Fibroblast of skin of right quadriceps (primary cell): ENCODE results near the gene GALNT17.

Source experiments
- DNase-seq: peaks from one replicate; pipeline ENCODE4 v3.0.0-alpha.2; 2013

The GALNT17 gene

DNA sequence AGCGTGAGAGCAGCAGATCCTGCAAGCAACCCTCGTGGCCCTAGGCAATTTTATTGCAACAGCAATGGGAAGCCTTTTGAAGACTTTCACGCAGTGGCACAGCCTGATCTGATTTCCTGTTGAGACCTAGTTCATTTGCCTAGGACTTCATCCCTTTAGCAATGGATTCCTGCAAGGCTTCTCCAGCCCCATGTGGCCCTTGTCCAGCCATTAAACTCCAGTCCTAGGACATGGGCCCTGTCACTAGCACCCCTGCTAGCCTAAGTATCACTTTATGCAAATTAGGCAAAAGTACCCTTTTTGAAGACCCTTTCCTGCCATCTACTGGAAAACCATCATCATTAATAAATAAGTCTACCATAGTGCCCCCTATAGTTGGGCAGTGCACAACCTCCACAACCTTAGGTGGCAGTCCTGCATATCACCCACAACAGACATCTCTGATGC is 379.4 kb downstream of the GALNT17 start:
- DNase-seq = no peak

DNA sequence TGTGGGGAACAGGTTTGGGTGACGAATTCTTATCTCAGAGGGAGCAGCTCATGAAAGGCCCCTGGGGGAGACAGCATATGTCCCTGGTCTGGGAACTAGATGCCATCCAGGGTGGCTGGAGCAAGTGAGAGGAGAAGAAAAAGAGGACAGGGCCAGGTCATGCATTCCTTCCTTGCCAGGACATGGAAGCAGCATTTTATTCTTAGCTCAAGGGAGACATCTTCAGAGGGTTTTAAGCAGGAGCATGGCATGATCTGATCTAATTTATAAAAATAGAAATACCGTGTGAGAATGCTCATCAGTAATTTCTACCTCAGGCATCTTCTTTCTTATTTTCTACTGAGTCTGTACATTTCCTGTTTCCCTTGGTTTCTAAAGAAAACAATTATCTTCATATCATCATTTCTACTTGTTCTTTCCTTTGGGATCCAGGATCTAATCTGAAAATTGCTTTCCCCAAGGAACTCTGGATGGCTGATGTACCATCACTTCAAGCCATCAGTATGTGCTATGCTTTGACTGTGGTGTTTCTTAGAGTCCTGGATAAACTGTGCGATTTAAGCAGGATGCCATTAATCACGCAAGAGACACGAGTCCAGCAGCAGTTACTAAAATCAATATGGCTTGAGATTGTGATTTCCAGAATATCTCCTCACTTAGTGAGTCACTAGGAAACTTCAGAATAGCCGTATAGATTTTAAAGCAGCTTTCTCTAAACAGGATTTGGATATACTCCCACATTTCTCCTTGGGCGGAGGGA is 386.2 kb downstream of the GALNT17 start:
- DNase-seq = no peak

DNA sequence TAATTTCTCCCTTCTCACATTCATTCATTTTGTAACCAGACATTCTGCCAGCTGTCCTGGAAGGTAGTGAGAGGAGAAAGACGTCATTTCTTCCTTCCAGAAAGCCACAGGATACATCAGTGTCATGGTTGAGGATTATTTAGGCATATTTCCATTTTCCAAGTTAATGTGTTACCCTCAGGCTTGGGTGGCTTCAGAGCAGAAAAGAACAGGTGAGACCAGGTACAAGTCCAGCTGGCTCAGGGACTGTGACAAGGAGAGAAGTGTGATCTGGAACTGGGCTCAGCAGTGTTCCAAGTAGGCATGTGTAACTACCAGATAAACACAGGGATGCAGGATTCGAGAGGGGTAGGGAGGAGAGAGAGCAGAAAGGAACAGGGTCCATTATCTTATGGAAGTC is 386.9 kb downstream of the GALNT17 start:
- DNase-seq = no peak

DNA sequence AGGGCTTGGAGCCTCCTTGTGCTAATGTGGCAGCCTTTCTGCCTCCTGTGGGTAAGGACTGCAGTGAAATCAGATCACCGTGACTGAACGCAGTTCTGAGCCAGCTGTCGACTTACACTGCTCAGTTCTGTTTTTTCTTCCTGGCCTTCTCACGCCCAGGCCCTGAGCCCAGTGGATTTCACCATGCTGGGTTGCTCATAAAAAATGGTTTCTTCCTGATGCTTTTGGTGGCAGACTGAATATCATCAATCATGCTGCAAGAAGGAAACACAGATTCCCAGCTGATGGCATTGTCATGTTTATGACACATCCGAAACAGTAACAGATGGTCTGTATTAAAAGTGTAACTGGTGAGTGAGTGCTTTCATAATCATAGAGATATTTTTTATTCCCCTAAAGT is 389.6 kb downstream of the GALNT17 start:
- DNase-seq = peak; percentile 83

DNA sequence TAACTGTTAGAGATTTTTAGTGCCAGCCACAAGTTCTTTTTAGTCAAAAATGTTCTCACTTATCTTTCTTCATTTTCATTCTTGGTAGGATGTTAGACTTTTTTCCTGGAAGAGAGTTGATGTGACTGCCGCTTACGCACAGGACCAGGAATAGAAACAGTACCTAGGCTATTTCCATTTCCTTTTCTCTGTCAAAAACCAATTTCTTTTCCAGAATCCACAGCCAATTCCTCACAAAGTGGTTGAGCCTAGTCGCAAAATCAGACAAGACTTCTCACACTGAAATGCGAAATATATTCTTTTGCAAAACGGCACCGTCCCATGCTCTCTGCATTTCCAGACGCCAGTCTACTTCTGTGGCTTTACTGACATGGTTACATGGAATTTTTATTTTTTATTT is 394.2 kb downstream of the GALNT17 start:
- DNase-seq = no peak

DNA sequence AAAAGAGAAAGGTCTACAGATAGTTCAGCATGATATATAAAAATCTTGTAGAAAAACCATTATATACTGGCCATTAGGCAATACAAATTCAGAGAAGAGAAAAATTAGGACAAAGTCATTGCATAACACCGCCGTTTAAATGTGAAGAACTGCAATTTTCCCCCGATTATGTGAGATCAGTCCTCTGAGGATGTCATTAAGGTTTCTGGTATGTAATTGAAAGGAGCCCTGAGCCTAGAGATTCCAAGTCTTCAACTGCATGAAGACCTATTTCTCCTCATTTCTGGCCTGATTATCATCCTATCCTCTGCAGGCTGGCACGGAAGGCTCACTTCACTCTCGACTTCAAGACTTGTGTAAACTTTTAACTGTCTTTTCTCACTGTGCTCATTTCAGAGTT is 395.3 kb downstream of the GALNT17 start:
- DNase-seq = no peak

DNA sequence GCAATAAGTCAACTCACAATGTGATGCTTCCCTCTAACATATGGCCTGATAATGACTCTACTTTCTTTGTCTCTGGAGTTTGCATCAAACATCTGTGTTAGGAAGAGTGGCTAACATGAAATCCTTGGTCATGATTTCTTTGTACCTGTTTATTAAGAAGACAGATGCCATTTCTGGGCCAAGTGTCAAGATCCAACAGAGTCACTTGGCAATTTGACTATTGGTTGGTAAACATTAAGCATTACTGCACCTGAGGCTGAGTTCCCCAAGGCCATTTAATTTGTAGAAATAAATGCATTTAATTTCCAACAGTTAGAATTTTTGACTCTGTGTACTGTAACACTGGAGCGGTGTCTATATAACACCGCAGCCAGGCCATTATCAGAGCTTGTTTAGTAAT is 403.7 kb downstream of the GALNT17 start:
- no peak for DNase-seq

DNA sequence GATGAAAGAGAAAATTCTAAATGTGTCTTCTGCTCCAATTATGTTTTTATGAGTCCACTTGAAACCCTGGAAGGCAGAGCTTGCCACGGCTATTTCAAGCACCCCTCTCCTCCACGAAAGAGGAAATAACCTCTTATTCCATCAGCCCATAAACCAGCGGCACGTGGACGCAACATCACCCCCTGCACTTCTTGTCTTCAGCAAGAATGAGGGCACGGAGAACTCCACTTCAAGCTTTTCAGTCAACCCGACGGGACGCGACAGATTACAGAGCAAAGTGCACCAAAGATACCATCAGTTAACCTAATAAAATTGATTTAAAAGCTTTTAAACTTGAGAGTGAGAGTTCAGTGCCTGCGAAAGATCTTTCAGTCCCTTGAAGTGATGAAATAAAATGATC is 406.3 kb downstream of the GALNT17 start:
- DNase-seq = no peak

DNA sequence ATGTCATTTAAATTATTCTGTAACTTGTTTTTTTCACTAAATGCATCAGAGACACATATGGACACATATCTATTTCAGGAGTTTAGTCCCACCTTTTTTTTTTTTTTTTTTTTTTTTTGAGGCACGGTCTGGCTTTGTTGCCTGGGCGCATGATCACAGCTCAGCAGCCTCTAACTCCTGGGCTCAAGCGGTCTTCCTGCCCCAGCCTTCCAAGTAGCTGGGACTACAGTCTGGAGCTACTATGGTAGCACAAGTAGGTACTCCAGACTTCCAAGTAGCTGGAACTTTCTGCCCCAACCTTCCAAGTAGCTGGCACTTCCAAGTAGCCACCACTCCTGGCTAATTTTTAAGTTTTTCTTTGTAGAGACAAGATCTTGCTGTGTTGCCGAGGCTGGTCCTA is 407.7 kb downstream of the GALNT17 start:
- no peak for DNase-seq

DNA sequence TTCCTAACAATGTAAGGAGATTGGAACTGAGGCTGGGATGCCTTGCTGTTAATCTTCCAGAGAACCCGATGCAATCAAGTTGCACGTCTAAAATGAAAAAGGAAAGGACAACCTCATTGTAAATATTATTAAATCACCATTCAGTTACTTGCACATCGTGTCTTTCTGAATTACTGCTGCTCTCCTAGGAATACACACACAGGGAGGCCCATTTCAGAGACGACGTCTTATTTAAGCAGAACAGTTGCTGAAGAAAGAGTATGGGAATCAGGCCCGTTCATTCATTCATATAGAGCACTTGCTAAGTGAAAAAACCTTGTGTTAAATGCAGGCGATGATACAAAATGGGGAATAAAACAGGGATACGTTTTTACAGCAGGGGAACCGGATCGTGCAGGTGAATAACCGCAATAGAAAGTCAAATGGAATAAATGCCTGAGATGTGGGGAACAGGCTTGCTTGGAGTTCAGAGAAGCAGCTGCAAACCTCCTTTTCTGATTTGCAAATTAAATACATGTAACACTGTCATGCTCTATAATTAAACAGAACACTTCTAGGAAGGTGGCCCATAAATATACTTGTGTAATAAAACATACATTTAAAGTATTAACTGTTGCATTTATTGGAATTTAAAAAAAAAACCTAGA is 409.9 kb downstream of the GALNT17 start:
- DNase-seq = no peak

DNA sequence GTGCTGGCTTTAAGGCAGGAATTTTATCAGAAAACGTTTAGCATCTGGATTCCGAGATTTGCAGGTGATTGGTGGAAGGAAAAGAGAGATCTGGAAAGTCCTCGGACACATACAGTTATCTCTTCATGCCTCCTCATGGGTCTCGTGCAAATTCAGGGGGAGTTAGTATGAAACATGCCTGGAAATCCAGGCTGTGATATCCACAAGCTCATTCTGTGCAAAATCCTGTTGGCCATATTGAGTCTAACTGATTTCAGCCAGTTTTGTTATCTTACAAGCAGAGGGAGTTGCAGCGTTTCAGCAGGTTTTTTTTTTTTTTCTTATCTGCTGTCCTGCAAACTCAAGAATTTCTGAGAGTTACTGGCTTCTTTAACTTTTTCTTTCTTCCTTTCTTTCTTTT is 411.5 kb downstream of the GALNT17 start:
- DNase-seq = no peak

DNA sequence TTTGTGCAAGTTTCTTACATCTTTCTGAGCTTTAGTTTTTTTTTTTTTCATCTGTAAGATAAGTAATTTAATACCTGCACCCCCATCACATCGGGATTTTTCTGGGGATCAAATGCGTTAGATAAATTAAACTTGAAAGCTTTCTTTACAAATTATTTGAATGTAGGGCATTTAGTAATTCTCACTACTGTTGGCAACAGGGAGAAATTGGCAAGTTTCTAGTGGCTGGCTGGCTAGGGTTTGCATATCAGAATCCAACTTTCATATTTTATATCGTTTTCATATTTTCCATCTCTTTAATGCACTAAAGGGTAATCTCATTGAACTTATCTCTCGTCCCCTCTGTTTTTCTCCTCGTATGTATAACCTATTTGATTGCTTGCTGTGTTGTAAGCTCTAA is 412.9 kb downstream of the GALNT17 start:
- no peak for DNase-seq

DNA sequence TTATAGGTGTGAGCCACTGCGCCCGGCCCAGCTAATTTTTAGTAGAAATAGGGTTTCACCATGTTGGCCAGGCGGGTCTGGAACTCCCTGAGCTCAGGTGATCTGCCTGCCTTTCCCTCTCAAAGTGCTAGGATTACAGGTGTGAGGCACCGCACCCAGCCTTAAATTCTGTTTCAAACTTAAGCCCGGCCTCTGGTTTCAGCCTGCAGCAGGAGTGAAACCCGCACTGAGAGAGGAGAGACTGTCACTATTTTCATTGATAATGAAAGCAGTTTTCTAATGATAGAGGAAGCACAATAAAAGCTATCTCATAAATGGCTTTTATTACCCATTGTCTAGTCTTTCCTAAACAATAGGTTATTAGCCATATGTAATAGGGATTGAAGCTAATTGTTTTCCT is 415.5 kb downstream of the GALNT17 start:
- DNase-seq = no peak

DNA sequence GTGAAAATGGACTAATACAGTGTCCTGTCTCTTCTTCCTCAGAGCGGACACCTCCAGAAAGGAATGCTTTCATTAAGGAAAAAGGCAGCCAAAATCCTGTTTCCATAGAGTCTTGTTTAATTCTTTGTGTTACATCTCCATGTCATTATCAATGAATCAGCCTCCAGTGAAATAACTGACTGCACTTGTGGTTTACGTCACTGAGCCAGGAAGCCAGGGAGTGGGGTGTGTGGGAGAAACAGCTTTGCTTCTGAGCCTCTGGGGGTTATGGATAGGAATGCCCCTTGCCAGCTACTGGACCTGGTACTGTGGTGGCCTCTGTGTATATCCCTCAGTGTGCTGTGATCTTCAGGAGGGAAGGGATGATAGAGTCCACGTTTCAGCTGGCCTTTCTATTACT is 416.8 kb downstream of the GALNT17 start:
- DNase-seq = peak; percentile 31

DNA sequence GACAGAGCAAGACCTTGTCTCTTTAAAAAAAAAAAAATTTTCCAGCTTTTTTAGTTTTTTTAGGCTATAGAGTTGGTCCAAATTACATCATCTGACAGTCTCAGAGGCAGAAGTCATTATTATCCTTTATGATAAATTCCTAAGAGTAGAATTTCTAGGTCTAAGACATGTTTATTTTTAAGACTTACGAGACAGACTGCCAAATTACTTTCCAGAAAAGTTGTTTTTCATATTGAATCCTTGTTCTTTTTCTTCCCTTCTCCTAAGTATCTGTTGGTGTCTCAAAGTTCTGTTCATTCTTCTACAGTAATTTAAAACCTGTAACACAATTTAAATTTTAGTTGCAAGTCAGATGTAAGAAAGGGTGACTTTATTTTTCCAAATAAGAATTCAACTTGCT is 421.4 kb downstream of the GALNT17 start:
- no peak for DNase-seq

DNA sequence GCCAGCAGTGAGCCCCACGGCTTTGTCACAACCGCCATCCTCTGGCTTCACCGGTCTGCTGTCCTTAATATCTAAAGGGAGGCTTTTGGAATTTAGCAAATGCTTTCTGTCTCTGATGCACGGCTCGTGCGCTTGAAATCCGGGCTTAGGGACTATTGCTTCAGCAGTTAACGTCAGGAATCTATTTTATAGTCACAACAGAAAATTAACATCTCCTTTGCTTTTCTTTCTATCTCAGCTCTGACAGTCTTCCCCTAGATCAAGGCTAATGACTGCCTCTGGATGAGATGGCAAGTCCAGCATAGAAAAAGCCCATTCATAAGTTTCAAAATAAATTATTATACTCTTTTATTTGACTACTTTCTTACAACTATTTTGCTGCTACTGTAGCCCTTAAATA is 423.8 kb downstream of the GALNT17 start:
- no peak for DNase-seq

DNA sequence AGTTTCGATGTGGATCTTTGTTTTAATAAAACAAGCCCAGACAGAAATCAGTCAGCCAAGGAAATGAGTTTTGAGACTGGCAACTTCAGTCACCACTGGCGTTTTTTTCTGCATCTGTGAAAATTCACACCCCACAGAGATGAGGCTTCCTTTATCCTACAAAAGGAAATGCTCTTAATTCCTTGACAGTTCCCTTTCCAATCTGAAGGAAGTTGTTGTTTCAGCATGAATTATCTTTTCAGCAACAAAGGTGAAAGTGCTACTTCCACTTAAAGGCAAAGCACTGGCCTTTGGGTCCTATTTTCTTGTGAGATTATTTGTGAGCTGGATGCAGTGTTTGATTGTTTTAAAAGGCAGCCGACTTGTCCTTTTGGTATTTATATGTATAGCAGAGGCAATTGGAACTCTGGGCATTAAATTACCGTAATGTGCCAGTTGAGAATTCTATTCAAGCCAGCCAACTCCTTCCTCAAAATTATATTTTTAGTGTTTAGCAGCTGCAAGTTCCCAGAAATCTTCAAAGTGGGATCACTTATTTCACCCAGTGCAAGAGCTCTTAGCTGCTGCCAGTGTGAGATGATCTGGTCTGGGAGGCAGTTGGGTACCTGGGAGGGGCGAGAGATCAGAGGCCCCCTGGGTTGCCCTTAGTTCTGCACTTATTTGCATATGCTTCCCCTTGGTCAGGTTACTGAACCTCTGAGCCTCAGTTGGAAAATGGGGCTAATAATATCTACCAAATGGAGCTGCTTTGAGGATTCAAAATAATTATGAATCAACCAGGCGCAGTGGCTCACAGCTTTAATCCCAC is 427.1 kb downstream of the GALNT17 start:
- DNase-seq = no peak

DNA sequence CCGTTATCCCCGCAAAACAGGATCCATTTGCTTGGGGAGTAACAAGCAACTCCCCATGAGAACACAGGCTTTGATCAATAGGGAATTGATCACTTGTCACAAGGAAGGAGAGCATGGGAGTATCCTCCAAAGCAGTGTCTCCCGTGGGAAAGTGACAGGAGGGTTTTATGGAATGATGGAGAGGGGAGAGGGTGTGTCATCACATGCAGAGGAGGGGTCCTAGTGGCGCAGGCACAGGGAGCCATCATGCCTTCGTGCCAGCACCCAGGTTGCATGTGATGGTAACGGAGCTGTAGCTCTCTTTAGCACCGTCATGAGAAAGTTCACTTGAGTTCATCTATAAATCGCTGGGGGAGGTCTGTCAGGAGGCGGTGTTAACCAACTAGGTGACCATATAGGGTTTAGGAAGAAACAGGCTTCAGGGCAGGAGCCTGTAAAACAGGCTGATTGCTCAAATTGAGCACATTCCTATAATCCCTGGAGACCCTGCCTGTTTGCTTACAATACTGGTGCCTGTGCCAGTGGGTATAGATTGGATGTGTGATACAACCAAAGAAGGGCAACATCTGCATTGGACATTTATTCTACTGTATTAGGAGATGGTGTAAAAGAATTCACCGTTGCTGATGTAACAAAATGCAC is 428.5 kb downstream of the GALNT17 start:
- peak; percentile 15 for DNase-seq

DNA sequence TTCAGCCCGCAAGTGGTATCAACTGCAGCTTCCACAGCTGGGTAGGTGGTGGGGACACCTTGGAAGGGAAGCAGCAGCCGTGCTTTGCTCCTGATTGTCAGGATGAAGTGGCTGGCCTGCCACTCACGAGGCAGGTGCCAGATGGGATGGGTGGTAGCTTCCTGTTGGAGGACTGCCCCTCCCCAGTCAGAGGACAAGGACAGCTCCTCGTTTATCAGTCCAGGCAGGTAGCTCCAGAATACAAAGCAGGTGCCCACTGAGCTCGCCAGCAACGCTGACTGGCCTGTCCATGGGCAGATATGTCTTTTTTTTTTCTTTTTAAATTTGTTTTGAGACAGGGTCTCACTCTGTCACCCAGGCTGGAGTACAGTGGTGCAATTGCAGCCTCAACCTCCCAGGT is 431.3 kb downstream of the GALNT17 start:
- no peak for DNase-seq

DNA sequence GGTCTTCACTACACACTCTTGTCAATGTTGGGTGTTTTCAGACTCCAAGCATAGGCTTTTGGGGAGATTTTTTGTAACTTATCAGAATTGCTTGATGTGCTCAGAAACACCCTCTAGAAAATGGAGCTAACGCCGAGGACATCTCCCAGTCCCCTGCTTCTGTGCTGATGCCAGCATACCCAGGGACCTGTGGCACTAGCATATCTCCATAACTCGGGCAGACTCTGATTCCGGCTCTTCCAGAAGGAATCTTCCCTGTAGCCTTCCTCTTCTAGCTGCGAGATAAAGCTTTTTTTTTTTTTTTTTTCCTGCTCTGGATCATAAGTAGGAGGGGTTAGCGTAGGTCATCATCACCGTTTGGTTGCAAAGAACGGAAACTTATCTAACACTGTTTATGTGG is 434.4 kb downstream of the GALNT17 start:
- no peak for DNase-seq

DNA sequence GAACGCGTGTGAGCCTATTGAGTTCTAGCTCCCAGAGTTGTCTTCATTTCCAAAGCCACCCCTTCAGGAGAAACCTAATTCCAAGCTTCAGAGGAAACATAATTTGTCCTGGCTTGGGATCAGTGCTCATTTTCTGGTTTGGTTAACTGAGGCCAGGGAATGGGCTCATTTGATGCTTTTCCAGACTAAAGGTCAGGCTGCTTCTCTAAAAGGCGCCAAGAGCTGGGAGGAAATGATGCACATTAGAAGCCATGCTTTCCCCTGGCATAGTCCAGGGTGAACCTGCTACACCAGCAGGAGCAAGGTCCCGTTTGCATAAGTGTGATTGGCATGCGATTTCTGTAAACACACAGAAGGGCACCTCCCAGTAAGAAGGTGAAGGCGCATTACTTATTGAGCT is 435.0 kb downstream of the GALNT17 start:
- DNase-seq = no peak

DNA sequence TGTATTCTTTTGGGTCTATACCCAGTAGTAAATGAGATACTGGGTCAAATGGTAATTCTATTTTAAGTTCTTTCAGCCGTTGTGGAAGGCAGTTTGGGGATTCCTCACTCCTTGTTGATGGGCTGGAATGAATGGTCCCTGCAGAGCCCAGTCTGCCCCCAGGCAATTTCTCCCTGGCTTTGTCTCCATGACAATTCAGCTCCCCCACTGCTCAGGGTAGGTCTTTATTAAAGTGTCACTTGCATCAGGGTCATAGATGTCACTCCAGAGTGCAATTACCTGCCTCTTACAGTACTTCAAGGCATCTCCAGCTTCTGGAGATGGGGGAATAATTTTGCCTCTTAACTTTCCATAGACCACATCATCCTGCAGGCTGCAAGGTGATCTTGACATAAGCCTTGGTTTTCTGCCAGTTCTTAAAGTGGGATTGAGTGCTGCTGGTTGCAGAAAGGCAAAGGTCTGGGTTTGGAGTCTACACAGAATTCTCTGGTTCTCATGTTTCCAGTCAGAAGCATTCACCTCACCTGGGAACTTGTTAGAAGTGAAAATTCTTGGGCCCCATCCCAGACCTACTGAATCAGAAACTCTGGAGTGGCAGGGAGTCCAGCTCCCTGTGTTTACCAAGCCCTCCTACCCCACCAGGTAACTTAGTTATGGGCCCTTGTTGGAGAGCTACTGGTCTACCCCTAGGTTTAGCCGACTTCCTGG is 442.4 kb downstream of the GALNT17 start:
- no peak for DNase-seq

DNA sequence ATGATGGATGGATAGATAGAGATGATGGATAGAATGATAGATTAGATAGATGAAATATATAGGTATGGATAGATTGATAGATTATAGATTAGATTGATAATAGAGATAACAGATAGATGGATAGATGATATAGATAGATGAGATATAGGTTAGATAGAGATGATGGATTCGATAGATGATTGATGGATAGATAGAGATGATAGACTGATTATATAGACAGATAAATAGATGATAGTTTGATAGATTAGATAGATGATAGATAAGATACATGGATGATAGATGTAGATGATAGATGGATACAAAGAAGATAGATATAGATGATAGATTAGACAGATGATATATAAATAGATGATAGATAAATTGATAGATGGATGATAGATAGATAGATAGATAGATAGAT is 448.1 kb downstream of the GALNT17 start:
- DNase-seq = no peak
